HG03135 (cell line): ENCODE data around the gene TSSK6.

Source experiments
- ATAC-seq: cut with Tn5 transposase; IDR thresholded peaks from one replicate; pipeline ENCODE4 v1.9.1; 2021; ENCODE audit warnings: mild to moderate bottlenecking, moderate library complexity; ENCODE audit not compliant: unreplicated experiment

The TSSK6 gene

DNA sequence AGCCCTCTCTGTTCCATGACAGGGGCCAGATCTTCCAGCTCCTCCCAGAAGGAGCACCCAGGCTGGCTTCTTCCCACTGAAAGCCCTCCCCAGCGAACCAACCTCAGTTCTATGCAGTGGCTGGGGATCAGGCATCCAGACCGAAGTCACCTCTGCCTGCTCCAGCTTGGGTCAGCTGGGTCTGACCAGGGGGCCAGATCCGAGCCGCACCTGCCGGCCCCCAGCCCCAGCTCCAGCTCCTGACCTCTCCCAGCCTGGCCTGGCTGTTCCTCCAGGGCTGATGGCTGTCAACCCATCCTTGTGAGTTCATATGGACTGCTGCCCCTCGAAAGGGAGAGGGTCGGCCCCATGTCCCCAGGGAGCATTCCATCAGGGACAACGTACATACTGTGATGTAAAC lies 8.0 kb downstream of the TSSK6 start:
- ATAC-seq = no peak

DNA sequence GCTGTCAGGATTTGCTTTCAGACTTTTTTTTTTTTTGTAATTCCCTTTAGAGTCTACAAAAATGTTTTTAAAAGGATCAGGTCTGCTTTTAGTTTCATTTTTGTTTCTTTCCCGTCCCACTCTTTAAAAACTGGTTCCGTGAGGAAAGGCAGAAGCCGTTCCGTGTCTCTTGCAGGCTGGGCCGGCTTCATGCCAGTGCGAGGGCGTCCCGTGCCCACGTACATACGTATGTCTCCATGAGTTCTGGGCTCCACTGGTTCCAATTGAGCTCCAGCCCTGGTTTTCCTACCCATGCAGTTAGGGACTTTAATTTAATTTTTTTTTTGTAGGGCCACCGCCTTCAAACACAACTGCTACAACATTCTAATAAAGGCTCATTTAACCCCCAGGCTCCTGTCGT lies 8.8 kb downstream of the TSSK6 start:
- no peak for ATAC-seq

DNA sequence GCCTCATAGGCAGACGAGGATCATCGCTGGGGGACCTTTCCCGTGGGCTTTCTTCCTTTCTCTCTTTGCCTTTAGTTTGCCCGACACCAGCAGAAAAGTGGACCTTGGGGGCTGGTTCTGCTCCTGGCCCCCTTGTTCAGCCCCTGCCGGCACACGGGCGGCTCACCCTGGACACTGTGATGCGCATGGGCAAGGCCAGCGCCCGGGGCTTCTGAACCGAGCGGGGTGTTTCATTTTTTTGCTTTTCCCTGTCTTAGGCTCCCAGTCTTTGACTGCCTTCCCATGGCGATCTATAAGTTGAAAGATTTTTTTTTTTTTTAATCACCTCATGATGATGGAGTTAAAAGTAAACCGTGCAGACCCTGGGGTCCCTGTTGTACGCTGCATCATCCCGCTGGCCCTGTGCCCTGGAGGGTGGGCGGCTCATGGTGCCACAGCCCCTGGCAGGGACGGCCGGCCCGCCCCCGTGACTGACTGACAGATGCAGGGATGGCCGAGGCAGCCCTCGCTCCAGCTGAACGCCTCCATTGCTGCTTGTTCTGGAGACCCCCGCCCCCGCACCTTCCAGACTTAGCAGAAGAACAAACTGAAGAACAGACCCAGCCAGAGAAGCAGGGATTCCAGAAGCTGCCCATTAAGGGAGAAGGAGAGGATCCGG lies 9.6 kb downstream of the TSSK6 start:
- no peak for ATAC-seq

DNA sequence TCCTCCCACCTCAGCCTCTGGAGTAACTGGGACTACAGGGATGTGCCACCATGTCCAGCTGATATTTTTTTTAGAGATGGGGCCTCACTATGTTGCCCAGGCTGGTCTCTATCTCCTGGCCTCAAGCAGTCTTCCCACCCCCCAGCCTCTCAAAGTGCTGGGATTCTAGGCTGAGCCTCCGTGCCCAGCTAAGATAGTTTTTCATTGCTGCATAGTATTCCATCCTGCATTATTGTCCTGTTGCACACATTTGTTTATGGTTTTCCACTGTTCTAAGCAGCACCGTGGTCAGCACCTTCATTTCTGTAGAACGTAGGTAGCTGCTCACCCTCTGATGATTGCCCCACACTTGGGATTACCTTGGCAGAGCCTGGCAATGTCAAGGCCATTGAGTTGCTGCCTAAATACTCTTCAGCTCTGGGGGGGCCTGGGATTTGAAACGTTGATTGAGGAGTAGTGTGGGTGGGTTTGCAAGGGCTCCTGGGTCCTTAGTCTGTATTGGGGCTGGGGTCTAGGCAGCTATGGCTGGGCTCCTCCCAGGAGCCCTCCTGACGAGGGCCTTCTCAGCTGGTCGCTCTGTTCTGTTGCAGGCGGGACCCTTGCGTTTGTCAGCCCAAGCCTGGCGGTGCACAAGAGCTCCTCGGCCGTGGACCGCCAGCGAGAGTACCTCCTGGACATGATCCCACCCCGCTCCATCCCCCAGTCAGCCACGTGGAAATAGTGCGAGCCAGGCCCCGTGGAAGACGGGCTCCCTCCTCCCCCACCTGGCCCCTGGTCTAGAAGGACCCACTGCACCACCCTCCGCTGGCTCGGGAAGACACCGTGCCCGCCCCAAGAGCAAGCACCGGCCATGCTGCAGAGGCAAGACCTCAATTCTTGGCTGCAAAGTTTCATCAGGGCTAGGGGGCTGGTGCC lies 10.3 kb downstream of the TSSK6 start:
- no peak for ATAC-seq

DNA sequence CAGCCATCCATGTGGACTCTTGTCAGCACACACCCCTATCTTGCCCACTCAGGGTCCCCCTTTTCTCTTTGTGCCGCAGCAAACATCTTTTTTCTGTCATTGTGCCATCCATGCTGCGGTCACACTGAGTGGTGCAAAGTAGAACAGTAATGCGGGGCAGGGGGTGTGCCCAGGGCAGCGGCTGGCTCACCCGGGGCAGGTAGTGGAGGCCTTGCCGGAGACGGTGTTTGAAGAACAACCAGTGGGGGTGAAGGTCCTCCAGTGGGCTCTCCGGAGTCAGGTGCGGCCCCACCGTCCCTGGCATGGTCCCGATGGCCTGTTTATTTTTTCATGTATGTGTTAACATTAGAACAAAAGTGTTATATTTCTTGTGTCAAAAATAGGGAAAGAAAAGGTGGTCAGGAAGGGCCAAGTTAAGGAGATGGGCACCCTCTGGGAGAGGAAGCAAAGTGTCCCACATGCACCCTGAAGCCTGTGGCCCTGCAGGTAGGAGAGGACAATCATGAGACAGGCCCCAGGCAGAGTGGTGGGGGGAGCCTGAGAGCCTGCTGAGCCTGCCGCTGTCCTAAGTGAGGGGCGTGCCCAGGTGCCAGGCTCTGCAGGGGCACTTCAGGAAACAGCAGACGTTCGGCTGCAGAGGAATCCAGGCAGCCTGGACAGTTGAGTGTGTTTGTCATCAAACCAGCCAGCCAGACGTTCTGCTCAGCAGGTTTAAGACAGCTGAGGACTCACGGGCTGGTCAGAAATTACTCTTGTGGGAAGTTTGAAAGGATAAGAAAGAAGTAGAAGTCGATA lies 12.3 kb downstream of the TSSK6 start:
- no peak for ATAC-seq

DNA sequence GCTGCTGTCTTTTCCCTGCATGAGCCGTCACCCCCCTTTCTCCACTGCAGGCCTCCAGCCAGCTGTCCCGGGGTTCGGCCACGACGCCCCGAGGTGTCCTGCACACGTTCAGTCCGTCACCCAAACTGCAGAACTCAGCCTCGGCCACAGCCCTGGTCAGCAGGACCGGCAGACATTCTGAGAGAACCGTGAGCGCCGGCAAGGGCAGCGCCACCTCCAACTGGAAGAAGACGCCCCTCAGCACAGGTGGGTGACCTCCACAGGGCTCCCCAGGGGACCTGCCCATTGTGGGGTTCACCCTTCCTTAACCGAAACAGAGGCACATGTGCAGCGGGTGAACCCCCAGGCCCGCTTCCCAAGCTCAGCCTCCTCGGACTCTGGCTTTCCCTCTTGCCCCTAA lies 13.1 kb downstream of the TSSK6 start:
- ATAC-seq = no peak

DNA sequence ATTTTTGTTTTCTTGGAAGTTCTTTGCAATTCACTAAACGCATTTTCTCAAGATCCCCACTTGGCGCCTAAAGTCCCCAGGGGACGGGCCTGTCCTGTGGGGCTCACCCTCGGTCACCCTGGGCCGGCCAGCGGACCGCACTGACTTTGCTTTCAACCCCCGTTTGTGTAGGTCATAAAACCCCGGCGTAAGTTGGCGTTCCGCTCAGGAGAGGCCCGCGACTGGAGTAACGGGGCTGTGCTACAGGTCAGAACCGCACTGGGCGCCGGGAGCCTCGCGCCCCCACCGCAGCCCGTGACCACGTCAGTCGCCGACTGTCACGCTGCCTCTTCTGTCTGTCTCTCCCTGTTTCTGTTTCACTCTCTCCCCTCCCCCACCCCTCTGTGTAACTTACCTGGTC lies 13.6 kb downstream of the TSSK6 start:
- no peak for ATAC-seq

DNA sequence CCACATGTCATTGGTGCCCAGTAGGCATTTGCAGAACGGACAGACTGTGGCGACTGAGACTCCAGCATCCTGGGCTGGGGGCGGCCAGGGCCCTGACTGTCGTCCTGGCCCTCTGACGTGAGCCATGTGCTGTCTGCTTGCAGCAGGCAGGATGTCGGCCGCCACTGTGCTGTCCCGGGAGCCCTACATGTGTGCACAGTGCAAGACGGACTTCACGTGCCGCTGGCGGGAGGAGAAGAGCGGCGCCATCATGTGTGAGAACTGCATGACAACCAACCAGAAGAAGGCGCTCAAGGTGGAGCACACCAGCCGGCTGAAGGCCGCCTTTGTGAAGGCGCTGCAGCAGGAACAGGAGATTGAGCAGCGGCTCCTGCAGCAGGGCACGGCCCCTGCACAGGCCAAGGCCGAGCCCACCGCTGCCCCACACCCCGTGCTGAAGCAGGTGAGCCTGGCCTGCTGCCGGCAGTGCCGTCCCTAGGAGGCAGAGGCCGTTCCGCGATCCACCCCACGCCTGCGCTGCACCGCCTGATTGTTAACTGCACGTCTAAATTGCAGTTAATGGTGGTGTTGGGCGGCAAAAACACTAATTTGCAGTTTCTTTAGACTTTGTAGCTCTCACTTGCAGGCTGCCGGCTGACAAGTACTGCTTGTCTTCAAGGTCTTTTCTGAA lies 14.2 kb downstream of the TSSK6 start:
- ATAC-seq = no peak

DNA sequence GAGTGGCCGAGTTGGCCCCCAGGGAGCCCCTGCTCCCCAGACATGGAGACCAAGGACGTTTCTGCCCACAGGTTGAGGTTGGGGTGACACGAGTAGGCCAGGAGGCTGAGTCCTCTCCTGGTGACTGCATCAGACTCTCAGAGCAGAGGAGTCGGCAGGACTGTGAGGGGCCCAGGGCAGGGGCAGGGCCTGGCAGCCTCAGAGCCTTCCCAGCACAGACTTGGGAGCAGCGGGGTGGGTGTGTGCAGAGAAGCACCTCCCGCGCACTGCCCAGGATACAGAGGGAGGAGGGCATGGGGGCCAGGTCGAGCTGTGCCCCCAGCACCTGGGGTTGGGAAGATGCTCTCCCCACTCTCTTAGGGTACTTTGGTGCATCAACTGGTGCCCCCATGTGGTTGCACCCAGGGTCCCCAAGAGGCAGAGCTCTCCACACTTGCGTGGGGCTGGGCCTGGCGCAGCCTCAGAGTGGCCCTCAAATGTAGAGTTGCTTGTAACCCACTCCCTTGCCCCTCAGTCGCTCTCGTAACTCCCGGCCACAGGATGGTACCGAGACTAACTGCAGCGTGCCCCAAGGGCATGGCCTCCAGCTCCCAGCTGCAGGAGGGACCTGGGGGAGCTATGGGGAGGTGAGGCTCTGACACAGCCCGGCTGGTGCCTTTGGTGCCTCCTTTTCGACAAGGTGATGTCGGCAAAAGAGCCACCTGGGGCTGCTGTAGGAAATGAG lies 15.9 kb downstream of the TSSK6 start:
- no peak for ATAC-seq

DNA sequence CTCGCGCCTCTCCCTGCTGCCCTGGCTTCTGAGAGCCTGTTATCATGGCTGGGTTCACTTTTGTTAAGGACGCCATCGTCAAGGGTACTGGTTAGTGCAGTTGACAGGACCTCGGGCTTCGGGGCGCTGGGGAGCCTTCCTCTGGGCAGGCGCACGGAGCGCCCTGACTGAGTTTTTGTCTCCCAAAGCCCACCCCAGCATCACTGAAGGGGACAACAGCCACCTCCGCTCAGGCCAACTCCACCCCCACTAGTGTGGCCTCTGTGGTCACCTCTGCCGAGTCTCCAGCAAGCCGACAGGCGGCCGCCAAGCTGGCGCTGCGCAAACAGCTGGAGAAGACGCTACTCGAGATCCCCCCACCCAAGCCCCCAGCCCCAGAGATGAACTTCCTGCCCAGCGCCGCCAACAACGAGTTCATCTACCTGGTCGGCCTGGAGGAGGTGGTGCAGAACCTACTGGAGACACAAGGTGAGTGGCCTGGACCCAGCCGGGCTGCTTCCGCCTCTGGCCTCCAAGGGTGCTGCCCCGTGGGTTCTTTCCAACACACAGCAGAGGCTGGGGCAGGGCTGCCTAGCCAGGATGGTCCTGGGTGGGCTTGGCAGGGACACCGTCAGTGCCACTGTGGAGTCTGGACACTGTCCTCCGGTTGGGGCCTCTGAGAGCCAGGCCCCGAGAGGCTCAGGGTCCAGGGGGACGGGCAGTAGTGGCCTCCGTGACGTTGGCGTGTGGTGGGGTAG lies 16.9 kb downstream of the TSSK6 start:
- ATAC-seq = no peak

DNA sequence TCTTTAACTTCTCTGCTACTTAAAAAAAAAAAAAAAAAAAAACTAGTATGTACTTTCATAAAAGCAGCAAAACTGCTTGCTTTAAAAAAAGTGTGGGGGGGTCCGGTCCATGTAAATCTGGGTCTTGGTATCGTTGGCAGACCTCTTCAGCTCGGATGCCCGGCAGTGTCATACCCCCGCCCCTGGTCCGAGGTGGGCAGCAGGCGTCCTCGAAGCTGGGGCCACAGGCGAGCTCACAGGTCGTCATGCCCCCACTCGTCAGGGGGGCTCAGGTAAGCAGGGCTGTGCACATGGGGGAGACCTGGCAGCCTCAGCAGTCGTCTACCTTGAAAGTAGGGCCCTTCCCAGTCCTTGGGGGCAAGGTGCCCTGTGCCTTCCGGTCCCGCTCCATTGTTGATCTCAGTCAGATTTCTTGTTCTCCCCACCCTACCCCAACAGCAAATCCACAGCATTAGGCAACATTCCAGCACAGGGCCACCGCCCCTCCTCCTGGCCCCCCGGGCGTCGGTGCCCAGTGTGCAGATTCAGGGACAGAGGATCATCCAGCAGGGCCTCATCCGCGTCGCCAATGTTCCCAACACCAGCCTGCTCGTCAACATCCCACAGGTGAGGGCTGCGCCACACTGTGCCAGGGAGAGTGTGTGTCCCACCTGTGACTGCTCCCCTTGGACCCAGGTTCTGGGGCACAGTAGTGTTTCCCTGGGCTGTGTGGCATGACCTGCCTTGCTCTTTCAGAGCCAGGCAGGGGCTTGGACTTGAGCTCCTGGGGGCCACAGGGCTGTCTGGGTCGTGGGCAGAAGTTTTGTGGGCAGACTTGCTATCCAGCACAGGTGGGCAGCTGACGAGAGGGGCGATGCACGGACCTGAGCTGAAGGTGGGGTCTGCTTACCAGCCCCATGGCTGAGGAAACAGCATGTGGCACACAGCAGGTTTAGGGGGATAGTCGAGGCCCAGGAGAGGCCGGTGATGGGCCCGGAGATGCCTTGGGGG lies 19.4 kb downstream of the TSSK6 start:
- no peak for ATAC-seq

DNA sequence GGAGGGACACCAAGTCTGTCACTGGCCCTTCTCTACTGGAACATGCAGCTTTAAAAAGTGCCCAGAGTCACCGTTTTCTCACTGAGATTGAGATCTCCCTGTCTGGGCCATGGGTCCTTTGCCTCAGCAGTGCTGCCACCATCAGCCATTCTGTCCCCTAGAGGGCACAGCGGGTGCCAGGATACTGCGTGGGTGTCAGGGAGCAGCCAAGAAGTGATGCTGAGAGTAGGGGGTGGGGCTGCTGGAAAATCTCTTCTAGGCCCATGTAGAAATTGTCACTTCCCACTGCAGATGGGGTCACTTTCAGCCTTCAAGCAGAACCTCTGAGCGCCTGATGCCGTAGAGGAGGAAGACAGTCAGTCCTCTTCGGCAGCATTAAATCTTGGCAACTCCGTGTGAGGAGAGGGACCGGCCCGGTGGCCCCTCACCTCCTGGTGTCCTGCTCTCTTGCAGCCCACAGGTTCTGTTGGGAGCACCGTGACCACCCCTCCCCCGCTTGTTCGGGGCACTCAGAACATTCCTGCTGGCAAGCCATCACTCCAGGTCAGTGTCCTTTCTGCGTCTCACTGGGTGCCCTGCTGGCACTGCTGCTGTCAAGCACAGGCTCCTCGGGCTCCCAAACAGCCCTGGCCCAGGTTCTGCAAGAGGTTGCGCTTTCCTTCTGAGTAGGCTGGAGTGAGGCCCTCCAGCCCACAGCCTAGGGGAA lies 21.4 kb downstream of the TSSK6 start:
- ATAC-seq = no peak

DNA sequence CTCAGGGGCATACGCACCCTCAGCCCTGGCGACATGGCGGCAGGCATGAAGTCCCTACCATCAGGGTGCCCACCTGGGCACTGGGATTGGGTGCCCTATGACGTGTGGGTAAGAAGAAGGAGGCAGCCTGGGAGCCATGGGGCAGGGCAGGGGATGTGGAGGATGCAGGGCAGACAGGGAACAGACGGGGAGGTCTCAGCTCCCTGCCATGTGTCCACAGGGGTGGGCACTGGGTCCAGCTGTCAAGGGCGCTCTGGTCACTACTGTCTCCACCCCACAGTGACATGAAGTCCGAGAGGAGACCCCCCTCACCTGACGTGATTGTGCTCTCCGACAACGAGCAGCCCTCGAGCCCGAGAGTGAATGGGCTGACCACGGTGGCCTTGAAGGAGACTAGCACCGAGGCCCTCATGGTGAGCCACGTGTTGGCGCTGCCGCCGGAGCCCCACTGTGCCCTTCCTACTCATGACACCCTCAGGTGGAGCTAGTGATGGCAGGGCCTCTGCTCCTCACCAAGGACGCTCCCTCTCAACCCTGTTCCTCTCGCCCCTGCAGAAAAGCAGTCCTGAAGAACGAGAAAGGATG lies 23.2 kb downstream of the TSSK6 start:
- ATAC-seq = no peak

DNA sequence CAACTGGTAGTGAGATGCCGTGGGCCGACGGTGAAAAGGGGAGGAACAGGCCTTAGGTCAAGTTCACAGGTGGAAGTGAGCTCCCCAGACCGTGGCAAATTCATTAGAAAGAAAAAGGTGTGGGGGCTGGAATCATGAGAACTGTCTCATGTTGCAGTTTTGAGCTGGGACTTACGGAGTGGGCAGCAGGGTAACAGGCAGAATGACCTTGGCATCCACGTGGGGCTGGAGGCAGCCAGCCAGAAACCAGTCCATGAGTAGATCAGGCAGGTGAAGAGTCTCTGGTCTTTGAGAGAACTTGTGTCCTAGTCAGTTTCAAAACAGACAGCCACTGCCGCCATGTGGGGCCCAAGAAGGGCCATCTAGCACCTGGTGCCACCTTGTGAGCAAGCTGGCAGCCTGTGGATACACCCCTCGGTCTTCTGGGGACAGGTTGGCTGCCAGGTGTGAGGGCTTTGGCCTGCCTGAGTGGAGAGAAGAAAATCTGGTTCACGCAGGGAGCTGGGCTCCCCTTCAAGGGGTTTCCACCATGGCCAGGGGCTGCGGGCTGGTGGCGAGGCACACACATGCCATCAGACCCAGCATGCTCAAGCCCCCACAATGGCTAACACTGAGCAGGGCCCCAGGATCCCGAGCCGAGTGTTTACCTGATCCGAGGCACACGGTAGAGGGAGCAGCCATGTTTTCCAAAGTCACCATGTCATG lies 23.9 kb downstream of the TSSK6 start:
- no peak for ATAC-seq

DNA sequence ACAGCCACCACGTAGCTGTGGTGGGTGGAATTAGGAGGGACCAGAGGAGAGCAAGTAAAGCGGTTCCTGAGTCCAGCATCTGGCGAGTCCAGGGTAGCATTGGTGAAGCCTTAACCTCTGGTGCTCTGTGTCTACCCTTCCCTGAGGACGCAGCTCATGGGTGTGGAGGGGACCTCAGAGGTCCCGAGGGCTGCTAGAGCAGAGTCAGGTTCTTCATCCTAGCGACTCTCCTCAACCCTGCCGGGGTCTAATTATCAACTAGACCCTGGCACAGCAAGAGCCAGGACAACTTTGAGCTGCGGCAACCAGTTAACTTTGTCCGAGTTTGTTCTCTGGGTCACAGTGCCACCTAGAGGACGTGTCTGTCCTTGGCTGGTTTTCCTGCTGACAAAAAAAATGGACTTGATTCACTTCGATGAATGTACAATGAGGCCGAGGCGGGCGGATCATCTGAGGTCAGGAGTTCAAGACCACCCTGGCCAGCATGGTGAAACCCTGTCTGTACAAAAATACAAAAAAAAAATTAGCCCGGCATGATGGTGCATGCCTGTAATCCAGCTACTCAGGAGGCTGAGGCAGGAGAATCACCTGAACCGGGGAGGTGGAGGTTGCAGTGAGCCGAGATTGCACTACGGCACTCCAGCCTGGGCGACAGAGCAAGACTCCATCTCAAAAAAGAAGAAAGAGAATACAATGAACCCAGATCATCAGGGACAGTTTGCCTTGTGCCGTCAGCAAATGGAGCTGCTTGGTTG lies 25.0 kb downstream of the TSSK6 start:
- no peak for ATAC-seq

DNA sequence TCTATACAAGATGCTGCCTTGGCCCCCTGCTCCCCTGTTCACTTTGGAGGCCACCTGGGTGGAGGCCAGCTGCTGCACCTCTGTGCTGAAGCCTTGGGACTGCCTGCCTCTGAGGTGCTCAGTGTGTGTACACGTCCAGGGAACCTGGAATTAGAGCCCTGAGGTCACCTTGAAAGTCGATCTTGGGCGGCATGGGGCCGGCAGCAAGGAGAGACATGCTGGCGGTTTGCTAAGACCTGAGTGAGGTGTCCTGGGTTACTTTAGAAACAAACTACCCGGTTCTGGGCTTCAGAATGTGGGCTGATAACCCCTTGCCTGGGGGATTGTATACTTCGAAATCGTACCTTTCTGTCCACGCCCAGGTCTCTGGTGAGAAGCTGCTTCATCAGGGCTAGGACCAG lies 25.5 kb downstream of the TSSK6 start:
- ATAC-seq = no peak
